HG03139 (cell line): ENCODE data around the gene HOXB2.
"Not testable (repeated sequence)": the region's sequence is repeated elsewhere in the genome, so short reads cannot be mapped to it uniquely, and the experiment has no call there.

Source experiments
- ATAC-seq: cut with Tn5 transposase; IDR thresholded peaks from one replicate; pipeline ENCODE4 v1.9.1; 2021; ENCODE audit not compliant: unreplicated experiment

The HOXB2 gene

DNA sequence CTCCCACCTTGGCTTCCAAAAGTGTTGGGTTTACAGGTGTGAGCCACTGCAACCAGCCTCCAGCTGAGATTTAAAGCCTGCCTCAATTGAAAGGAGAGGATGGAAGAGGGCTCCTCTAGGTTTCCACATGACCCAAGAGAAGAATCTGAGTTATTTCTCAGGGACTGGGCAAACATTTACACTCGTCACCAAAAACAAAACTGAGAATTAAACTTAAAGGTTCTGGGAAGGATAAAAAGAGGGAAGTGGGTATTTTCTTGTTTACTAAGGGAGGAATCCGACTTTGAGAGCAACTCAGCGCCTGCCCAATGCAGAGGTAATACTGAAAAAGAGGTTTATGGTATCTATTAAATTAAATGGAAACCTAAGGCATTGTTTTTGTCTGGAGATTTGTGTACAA is 27.4 kb downstream of the HOXB2 start:
- no peak for ATAC-seq

DNA sequence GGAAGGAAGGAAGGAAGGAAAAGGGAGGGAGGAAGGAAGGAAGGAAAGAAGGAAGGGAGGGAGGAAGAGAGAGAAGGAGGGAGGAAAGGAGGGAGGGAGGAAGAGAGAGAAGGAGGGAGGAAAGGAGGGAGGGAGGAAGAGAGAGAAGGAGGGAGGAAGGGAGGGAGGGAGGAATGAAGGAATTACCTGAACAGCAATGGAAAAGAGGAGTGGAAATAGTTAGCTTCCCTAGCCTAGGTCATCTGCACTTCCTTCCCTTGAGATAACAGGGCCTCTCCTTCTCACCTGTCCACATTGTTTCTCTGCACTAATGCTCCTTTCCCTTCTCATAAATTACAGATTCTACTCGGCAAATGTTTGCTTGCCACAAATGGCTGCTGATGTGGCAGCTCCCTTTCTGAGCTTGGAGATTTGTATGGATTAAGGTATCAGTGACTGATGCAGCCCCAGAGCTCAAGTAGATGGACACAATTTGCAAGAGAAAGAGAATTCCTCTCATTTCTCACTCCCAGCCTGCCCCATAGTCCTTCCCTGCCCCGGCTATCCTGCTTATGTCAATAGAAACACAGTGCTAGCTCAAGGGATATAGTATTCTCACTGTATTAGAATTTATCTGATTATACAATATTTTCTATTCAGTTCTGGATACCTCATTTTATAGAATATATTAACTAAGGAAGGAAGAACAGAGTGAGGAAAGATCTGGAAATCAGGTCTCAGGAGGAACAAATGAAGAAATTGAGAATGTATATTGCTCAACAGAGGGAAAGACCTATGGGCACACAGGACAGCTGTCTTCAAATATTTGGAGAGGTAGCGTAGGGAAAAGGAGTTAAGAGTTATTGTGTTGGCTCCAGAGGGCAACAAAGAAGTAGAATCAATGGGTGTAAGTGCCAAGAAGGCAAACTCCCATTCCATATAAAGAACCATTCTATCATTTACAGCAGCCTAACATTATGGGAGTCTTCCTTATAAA is 28.7 kb downstream of the HOXB2 start:
- ATAC-seq, result no peak

DNA sequence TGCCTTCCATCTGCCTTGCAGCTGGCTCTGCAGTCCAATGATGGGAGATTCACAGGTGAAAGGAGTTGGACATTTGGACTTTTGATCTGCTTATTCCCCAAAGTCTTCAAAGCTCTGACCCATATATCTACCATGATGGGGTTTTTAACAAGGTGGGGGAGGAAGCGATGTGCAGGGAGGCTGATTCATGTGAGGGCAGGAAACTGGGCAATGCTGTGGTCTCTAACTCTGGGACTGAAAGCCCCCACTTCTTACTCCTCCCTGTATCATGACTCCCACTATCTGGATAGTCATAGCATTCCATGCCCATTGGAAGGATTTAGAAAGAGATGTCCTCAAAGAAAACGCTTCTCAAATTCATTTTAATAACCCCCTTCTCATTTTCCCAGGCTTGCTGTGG is 30.4 kb downstream of the HOXB2 start:
- ATAC-seq, result no peak

DNA sequence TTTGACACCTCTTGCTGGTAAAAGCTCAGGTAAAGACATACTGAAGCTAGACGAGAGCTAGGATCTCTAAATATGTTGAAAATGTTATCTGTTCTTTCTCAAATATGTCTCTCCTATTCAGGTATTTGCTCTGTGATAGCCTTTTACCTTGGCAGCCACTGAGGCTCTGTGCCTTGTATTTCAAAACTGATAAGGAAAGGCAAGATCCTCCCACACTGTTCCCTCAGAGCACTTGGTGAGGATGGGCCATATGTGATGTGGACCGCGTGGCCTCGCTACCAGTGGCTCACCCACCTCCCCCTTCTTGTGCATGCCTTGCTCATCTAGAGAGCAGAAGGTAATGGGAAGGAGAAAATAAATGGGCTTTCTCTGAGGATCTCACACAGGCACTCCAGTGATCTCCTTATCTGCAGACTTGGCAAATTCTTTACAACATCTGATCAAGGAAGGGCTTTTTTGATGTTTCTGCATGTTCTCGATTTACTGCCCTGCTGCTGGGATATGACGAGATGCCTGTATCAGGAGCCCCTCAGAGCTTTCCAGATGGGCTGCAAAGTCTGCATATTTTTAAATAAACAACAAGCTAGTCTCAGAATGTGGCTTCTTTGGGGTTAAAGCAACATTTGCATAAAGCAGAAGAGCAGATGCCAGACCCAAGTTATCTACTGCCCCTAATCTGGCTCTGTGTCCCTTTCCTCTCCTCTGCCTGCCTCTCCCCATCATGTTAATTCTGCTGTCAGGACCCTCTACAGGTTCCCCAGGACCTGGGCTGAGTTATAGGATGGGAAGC is 31.0 kb downstream of the HOXB2 start:
- ATAC-seq, result no peak

DNA sequence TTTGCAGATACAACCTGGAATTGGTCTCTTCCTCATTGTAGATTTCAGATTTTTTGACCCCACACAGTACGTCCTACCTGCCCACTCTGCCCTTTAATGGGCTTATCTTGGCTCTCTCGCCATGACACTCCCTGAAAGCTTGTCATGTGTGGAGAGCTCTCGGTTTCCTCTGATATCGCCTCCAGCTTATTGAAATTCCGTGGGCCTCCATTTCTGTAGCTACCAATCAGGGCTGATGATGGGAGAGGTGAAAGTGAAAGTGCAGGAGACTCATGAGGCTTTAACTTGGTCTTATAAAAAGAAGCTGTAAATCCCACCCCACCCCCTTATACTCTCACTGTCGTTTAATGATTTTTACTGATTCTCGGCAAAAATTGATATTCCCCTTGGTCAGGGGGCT is 31.8 kb downstream of the HOXB2 start:
- ATAC-seq, result no peak

DNA sequence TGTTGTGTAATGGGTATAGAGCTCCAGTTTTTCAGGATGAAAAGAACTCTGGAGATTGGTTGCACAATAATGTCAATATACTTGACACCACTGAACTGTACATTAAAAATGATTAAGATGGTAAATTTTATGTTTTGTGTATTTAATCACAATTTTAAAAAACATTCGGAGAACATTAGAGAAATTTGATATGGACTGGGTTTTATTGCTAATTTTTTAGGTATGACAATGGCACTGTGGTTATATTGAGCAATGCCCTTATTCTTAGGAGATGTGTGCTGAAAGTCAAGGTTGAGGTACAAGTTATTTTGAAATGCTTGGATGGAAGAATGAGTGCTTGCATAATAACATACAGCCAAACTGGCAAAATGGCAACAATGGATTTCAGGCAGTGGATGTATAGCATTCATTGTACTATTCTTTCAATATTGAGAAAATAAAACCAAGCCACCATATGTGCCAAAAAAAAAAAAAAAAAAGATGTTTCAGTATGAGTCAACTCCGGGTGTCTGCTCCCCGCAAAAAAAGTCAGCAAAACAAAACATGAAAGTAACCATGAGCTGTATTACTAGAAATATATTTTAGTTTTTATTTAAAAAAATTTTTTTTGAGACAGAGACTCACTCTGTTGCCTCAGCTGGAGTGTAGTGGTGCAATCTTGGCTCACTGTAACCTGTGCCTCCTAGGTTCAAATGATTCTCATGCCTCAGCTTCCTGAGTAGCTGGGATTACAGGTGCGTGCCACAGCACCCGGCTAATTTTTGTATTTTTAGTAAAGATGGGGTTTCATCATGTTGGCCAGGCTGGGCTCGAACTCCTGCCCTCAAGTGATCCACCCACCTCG is 33.9 kb downstream of the HOXB2 start:
- no peak for ATAC-seq

DNA sequence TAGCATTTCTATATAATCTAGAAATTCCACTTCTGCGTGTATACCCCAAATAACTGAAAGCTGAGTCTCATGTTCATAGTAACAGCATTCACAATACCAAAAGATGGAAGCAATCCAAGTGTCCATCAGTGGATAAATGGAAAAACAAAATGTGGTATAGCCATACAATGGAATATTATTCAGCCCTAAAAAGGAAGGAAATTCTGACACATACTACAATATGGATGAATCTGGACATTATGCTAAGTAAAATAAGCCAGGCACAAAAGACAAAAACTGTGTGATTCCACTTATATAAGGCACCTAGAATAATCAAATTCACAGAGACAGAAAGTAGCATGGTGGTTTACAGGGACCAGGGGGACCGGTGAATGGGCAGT is 34.5 kb downstream of the HOXB2 start:
- no peak for ATAC-seq

DNA sequence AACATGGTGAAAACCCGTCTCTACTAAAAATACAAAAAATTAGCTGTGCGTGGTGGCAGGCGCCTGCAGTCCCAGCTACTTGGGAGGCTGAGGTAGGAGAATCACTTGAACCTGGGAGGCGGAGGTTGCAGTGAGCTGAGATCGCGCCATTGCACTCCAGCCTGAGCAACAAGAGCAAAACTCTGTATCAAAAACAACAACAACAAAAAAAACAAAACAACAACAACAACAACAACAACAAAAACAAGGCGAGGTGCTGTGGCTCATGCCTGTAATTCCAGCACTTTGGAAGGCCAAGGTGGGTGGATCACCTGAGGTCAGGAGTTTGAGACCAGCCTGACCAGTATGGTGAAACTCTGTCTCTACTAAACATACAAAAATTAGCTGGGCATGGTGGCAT is 35.2 kb downstream of the HOXB2 start:
- ATAC-seq, result not testable (repeated sequence)

DNA sequence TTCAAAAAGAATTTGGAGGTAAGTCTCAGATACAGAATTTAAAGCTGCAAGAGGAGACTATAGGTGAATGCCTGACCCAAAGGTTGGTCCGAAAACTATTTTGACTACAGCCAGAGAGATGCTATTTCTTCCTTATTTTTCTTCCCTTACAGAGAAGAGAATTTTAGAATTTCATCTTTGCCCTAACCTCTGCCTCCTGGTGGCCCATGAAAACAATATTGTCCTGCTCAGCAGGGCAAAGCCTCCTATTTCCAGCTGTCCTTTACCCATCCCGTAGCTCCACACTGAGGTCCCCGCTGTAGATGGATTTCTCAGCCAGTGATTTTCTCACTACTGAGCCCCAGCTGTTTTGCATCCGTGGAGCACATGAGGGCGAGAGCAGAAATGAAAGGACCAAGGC is 38.7 kb downstream of the HOXB2 start:
- ATAC-seq, result no peak

DNA sequence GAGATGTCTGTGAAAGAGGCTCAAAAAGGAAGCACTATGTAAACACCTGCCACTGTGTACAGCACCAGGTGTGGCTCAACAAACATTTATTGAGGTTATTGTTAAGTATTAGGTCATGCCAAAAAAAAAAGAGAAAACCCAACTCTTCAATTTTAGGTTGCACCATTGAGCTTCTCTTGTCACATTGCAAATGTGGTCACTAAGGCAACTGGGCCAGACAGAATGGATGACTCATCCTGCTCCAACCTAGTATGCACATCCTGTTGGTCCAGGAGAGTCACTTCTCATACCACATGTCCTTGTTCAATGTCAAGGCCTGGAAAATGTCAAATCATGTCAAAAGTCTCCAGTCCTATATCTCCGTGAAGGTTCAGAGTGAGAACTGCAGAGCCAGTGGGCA is 39.1 kb downstream of the HOXB2 start:
- ATAC-seq, result peak; percentile 84

DNA sequence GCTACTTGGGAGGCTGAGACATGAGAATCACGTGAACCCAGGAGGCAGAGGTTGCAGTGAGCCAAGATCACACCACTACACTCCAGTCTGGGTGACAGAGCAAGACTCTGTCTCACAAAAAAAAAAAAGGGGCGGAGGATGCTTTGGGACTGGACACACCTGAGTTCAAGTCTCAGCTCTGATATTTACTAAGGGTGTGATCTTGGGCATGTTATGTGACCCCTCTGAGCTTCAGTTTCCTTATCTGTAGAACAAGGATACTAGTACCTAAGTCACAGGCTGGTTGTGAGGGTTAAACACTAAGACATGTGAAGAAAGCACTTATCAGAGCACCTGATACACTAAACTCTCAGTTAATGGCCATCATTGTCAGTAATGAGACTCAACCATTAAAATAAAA is 40.0 kb downstream of the HOXB2 start:
- ATAC-seq, result no peak

DNA sequence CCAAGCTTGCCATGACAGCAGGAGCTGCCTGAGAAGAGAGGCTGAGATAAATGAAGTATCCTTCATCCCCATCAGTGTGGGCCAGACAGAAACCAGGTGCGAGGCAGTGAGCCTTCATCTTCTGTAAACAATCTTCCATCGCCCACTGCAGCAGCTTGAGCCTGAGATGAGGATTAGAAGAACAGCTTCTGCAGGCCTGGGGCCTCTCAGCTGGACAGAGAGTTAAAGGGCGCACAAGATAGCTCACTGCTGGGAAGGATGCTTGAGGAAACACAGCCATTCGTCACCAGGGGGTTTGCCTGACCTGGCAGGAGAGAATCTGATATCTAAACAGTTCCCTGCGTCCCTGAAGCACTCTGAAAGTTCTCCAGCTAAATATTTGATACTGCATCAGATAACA is 41.2 kb downstream of the HOXB2 start:
- no peak for ATAC-seq

DNA sequence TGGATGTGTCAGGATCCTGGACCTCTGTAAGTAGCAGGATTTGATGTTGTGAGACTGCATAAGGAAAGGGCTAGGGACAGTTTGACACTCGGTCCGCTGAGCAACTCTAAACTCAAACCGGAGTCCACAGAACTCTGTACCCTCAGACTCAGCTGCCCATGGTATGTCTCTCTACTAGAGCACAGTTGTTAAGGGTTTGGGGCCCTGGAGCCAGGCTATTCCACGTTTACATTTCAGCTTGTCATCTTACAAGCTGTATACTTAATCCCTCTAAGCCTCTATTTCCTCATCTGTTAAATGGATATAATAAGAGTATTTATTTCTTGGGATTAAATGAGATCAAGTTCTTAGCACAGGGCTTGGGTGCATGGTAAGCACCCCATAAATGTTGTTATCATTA is 42.0 kb downstream of the HOXB2 start:
- no peak for ATAC-seq

DNA sequence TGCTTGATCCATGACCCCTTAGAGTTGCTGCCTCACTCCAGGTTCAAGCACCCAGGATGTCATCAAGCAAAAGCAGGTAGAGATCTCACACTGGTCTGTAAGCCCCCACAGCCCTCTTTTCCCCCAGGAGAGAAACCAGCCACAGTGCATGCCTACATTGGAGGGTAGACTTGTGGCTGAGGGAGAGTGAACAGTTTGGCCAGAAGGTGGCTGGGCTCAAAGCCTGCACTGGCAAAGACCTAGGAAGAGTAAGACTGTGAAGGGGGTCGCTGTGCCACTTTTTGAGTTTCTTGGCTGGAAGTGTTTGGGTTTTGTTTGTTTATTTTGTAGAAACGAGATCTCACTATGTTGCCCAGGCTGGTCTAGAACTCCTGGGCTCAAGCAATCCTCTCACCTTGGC is 42.6 kb downstream of the HOXB2 start:
- no peak for ATAC-seq

DNA sequence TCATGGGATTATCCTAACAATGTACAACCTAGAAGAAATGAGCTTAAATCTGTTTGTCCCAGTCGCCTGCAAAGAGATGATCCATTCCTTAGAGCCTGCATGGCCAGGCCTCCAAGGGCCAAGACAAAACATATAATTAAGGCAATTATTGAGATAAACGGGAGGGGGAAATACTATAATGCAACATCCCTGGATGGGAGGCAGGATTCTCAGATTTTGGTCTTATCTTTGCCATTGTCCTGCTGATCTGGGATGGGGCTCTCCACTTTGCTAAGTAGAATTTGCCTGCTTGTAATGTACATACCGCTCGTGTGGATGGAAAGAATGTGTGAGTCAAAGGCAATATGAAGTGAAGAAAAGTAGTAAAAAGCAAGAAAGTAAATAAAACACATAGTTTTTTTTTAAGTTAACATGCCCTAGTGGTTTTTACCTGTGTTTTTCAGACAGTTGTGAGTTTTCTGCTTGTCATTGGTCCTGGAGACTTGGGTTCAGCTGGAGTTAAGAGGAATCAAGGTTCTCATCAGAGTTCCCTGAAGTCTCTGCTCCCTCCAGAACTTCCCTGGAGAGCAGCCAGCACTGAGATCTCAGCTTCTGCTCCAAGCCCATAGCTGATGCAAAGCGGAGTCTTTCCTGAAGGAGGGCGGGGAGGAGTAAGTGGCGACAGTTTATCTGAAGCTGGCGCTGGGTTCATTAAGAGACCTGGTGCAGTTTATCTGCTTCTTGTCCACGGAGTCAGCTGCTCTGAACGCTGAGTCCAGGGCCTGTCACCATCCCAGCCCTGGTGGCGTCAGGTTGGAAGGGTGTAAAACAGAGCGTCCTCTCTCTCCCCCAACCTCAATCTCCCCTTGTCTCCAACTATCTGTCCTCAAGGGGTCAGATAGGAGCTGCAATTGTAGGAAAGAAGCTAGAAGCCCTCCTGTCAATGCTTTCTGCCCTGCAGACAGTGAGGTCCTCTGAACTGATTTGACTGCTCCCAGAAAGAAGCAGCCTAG is 44.2 kb downstream of the HOXB2 start:
- ATAC-seq, result no peak

DNA sequence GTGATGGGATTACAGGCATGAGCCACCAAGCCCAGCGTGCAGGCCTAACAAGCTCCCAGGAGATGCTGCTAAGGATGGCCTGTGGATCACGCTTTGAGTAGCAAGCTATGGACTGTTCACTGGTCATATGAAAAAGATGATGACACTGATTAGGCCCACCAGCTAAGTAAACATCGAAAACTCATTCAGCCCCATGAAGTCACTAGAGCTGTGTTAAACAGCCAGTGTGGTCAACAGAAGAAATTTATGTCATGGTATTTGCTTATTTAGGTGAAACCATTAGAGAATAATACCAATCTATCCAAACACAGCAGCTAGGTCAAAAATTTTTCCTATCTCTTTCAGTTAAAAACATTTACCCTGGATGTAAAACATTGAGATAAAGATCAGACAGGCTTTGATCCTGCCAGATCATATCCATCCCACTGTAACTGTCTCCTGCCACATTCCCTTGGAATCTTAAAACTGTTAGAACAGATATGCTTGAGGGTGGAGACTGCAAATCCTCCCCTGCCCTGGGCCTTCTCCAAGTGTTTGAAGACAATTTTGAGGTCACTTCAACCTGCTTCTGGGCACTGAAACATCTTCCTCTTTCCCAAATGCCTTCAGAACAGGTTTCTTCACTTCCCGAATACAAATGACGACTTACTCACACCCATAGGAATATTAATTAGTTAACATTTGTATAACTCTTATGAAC is 45.0 kb downstream of the HOXB2 start:
- ATAC-seq, result no peak

DNA sequence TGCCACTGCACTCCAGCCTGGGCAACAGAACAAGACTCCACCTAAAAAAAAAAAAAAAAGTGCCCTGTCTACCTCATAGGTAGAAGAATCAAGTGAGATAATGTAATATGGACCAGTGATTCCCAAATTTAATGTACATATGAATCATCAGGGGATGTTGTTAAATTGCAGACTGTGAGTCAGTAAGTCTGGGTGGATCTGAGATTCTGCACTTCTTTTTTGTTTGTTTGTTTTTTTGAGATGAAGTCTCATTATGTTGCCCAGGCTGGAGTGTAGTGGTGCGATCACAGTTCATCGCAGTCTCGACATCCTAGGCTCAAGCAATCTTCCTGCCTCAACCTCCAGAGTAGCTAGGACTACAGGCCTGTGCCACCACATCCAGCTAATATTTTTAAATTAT is 45.7 kb downstream of the HOXB2 start:
- no peak for ATAC-seq

DNA sequence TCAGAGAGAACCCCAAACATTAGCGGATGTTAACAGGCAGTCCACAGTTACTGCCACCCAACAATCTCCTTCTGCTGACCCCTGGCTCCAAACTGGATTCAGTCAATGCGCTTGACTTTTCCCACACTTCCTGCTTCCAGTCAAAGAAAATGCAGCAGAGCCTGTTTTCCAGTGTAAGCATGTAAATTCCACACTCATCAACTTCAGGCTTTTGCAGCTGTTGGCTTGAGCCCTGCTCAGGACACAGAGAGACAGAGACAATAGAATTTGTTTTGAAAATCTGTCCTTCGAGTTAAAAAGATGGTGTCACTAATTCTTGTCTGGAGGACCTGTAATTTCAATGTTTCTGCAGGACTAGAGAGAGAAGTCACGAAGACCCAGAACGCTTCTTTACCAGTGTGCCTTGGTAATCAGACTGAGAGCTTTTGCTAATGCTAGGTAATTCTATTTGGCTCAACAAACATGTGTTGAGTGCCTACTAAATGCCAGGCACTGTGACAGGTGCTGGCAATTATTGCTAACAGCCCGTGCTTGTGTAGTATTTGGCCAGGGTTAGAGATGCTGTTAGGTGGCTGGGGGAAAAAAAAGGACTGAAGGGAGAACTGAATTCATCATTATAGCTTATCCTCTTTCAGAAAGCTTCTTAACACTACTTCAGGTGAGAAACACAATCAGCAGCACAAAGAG is 46.6 kb downstream of the HOXB2 start:
- no peak for ATAC-seq

DNA sequence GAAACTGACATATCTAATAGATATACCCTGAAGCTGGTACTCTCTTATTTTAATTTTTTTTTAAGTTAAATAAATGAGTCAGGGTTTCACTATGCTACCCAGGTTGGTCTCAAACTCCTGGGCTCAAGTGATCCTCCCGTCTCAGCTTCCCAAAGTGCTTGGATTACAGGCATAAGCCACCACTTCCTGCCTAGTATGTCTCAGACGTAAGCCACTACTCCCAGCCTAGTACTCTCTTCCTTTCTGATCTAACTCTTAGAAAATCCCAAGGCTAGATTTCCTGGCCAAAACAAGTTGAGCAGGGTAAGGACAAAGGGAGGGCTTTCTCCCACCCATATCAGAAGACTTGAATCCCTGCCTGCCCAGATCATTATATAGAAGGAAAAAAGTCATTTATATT is 47.8 kb downstream of the HOXB2 start:
- no peak for ATAC-seq
